Upper lobe of left lung (tissue), 4 donors: ENCODE measurements around the gene QPCT.

Experiments
- CTCF ChIP-seq, 6 experiments: fragments of 450-650 bp in 4 of 6; fragments of 200-600 bp in 2 of 6; sonication (generic) in 2 of 6; IDR thresholded peaks; one replicate each; pipeline ENCODE4 v1.5.1; 2016 to 2019; ENCODE audit warnings: antibody characterized with exemption in 6 of 6
- POLR2A ChIP-seq, 4 donors: fragments of 450-650 bp; IDR thresholded peaks; one replicate each; pipeline ENCODE4 v1.5.1; 2016 to 2017; ENCODE audit warnings: antibody characterized with exemption in 4 of 4, mild to moderate bottlenecking in 2 of 4

- TF ChIP-seq POLR2A (IDR thresholded peaks at IDR 0.05): no peak
- no peak for TF ChIP-seq CTCF (IDR thresholded peaks at IDR 0.05)
Measured at GRCh38 chr2:37356299-37356698, 11.9 kb downstream of the QPCT start.
